ENCODE data around the gene ANGPTL4. TPM values are rescaled to one million over a fixed set of nuclear protein-coding genes. Genes with fewer than 3 reads are reported as not detected.

ANGPTL4 gene
- total and polyA plus RNA-seq, 9 of the 15 experiments (the other 6 are each of a cell fraction or from before 2014, with no cell fraction given), result 0.05 to 0.77 (median 0.22) TPM; not detected in 4

DNA sequence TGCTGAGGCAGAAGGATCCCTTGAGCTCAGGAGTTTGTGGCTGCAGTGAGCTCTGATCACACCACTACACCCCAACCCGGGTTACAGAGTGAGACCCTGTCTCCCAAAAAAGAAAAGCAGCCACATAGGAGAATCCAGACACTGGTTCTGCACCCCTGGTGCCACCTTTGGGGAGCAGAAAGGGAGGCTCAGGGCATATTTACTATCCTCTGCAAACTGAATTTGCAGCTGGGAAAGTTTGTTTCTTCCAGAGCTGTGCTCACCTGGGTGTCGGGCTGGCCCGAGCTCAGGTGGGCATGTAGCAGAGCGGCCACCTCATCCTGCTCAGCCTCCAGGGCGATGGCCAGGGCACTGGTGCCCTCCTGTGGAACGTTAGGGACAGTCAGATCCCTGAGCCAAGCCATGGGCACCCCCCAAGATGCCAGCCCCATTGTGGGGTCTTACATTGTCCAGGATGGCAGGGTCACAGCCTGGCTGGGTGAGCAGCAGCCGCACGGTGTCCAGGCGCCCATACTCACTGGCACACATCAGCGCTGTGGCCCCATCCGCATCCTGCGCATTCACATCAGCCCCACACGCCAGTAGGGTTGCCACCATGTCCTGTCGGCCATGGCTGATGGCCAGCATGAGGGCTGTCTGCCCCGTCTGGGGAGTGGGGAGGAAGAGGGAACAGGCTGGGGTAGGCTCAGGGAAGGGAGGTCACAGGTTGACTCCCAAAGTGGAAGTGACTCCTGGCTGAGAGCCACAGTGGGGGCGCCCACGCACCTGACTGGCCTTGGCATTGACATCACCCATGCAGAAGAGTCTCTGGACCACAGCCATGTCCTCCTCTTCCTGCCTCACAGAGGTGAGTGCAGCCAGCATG is 39.5 kb upstream of the ANGPTL4 start:
- H3K27ac ChIP-seq (ENCODE audit: extremely low read depth, low read depth, low read length), result no peak overlapping the region
- no peak overlapping the region for H3K4me3 ChIP-seq
- 79% methylated on average over 17 of the region's 17 CpGs for WGBS (ENCODE audit: insufficient coverage, low coverage, missing lambda C conversion rate)
- CTCF ChIA-PET (ENCODE audit: low intra/inter-chr PET ratio), result no interaction called here
- in situ Hi-C loops (cut with MboI), result no loop called here
- H3K4me2 ChIP-seq (ENCODE audit: insufficient read depth, low read length), result no peak overlapping the region; the same call in 1 of the 2 replicates
- H3K36me3 ChIP-seq (ENCODE audit: control insufficient read depth, insufficient read depth, low read length), result peaks cover 35% of the 10 kb centered on the region
- FAIRE-seq (no peak), ATAC-seq (no peak; the same call in 1 of the 3 replicates), DNase-seq (ENCODE audit: extremely low read depth in 1 of 4, low spot score in 3 of 4) (peak in 2 of 4 experiments; percentile 21 to 30)
- H3K79me2 ChIP-seq (ENCODE audit: control insufficient read depth, insufficient read depth, low read length), result peaks cover 46% of the 10 kb centered on the region
- H2AFZ ChIP-seq (ENCODE audit: low read depth, low read length), result no peak overlapping the region
- H4K20me1 ChIP-seq (replicated peaks; ENCODE audit: control insufficient read depth, insufficient read depth, low read length), result peaks cover 26% of the 10 kb centered on the region; the same call in 1 of the 2 replicates
- intact Hi-C loops (cut with micrococcal nuclease), result loop anchor here (10.0 kb wide), 1 partner anchor 60 kb away; no protein-coding TSS in a partner anchor
- H3K9me1 ChIP-seq (ENCODE audit: control insufficient read depth, insufficient read depth, low read length), result no peaks in the 10 kb centered on the region
- no peaks in the 10 kb centered on the region for H3K27me3 ChIP-seq (ENCODE audit: control insufficient read depth in 2 of 2, insufficient read depth in 2 of 2, low read length in 2 of 2)
- H3K4me1 ChIP-seq (replicated peaks in 1 of 2; ENCODE audit: control insufficient read depth in 2 of 2, insufficient read depth in 2 of 2, low read length in 2 of 2), result peaks cover 17 to 28% of the 10 kb centered on the region in 2 experiments
- no TSS peak for BruUV-seq (replicated peaks)
- peak overlapping the region in 1 of 2 experiments; percentile 77; a peak in 2 of 4 replicates for H3K9ac ChIP-seq (ENCODE audit: insufficient read depth in 1 of 2, low read depth in 2 of 2, low read length in 2 of 2)
- H3K9me3 ChIP-seq (replicated peaks; ENCODE audit: control insufficient read depth, insufficient read depth, low read depth, low read length), result no peaks in the 10 kb centered on the region
- POLR2A ChIA-PET, result interaction anchor here (0.6 to 3.8 kb wide), 12 partner anchors 8 to 210 kb away, joined by 3 to 34 read pairs (median 4); partner anchors contain the start of gene RAB11B
- TF ChIP-seq ZFP30 (CRISPR knock-in tag; IDR thresholded peaks at IDR 0.05; ENCODE audit: borderline replicate concordance) (no peak), SIN3A (IDR thresholded peaks at IDR 0.05; ENCODE audit: borderline replicate concordance in 2 of 2, control insufficient read depth in 1 of 2, low read depth in 2 of 2, low read length in 2 of 2) (peak in 1 of 2 experiments; percentile 58; a peak in 1 of 4 replicates), MEF2A (IDR thresholded peaks at IDR 0.05; ENCODE audit: control insufficient read depth, low read depth, low read length) (no peak), FOXK2 (conservative IDR thresholded peaks at IDR 0.05 in 1 of 2, IDR thresholded peaks at IDR 0.05 in 1 of 2; ENCODE audit: low read depth in 2 of 2) (no peak), MYNN (IDR thresholded peaks at IDR 0.05) (peak; percentile 27; the same call in 1 of the 2 replicates), MYNN (CRISPR knock-in tag; IDR thresholded peaks at IDR 0.05) (no peak), E2F8 (IDR thresholded peaks at IDR 0.05; ENCODE audit: low read depth, partially characterized antibody) (peak; percentile 27), POLR2G (IDR thresholded peaks at IDR 0.05; ENCODE audit: low read depth, low read length) (peak; percentile 94), CBX8 (IDR thresholded peaks at IDR 0.05; ENCODE audit: borderline replicate concordance, extremely low read depth, low read depth, low read length, poor library complexity, severe bottlenecking) (no peak), SUPT5H (IDR thresholded peaks at IDR 0.05) (peak; percentile 60), ZNF12 (CRISPR knock-in tag; IDR thresholded peaks at IDR 0.05) (no peak), ZNF551 (CRISPR knock-in tag; IDR thresholded peaks at IDR 0.05) (0 out of 2 replicates have a peak, but pooled peaks have one; percentile 32), ZNF436 (CRISPR knock-in tag; IDR thresholded peaks at IDR 0.05) (no peak)
- TF ChIP-seq, protein P1, sequence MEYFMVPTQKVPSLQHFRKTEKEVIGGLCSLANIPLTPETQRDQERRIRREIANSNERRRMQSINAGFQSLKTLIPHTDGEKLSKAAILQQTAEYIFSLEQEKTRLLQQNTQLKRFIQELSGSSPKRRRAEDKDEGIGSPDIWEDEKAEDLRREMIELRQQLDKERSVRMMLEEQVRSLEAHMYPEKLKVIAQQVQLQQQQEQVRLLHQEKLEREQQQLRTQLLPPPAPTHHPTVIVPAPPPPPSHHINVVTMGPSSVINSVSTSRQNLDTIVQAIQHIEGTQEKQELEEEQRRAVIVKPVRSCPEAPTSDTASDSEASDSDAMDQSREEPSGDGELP (CRISPR knock-in tag; IDR thresholded peaks at IDR 0.05; ENCODE audit: borderline replicate concordance), result peak; percentile 11; the same call in 1 of the 2 replicates
- TF ChIP-seq, protein P2, sequence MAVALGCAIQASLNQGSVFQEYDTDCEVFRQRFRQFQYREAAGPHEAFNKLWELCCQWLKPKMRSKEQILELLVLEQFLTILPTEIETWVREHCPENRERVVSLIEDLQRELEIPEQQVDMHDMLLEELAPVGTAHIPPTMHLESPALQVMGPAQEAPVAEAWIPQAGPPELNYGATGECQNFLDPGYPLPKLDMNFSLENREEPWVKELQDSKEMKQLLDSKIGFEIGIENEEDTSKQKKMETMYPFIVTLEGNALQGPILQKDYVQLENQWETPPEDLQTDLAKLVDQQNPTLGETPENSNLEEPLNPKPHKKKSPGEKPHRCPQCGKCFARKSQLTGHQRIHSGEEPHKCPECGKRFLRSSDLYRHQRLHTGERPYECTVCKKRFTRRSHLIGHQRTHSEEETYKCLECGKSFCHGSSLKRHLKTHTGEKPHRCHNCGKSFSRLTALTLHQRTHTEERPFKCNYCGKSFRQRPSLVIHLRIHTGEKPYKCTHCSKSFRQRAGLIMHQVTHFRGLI (CRISPR knock-in tag; IDR thresholded peaks at IDR 0.05), result no peak
